Bone marrow (tissue), 2 donors: ENCODE data around the gene GRIA1.
"Not testable (repeated sequence)": the region's sequence is repeated elsewhere in the genome, so short reads cannot be mapped to it uniquely, and the experiment has no call there.

Source experiments
- DNase-seq, 2 donors: peaks; one replicate each; lab custom pipeline; 2025; lab: John Stamatoyannopoulos, UW

Gene GRIA1

DNA sequence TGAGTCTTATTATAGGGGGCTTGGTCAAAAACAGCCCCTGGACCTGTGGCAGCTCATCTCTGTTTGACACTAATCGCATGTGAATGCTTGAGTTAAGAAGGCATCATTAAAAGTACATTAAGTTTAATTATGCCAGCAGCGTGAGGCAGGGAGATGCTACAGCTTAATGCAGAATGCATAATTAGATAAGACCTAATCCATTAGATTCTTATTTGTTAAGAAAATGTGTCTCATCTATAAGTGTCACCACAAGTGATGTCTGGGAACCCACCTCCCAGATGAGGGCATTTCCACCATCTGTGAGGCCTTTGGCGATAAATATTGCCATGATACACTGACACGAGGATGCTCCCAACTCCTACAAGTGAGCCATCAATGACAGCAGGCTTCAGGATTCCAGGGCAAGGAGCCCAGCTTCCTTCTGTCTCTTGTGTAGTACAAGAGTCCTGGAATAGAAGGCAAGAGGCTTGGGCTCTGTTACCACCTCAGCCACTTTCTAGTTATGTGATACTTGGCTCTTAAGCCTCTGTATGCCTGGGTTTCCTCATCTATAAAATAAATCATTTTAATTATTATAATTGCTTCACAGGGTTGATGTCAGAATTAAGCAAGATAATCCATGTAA lies 345.5 kb downstream of the GRIA1 start:
- DNase-seq, result no peak

DNA sequence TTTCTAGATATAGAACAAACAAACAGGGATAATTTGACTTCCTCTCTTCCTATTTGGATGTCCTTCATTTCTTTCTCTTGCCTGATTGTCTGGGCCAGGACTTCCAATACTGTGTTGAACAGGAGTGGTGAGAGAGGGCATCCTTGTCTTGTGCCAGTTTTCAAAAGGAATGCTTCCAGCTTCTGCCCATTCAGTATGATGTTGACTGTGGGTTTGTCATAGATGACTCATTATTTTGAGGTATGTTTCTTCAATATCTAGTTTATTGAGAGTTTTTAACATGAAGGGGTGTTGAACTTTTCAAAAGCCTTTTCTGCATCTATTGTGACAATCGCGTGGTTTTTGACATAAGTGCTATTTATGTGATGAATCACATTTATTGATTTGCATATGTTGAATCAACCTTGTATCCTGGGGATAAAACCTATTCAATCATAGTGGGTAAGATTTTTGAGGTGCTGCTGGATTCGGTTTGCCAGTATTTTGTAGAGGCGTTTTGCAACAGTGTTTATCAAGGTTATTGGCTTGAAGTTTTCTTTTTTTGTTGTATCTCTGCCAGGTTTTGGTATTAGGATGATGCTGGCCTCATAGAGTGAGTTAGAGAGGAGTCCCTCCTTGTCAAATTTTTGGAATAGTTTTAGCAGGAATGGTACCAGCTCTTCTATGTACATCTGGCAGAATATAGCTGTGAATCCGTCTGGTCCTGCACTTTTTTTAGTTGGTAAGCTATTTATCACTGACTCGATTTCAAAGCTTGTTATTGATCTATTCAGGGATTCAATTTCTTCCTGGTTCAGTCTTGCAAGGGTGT lies 359.0 kb downstream of the GRIA1 start:
- DNase-seq, result not testable (repeated sequence)

DNA sequence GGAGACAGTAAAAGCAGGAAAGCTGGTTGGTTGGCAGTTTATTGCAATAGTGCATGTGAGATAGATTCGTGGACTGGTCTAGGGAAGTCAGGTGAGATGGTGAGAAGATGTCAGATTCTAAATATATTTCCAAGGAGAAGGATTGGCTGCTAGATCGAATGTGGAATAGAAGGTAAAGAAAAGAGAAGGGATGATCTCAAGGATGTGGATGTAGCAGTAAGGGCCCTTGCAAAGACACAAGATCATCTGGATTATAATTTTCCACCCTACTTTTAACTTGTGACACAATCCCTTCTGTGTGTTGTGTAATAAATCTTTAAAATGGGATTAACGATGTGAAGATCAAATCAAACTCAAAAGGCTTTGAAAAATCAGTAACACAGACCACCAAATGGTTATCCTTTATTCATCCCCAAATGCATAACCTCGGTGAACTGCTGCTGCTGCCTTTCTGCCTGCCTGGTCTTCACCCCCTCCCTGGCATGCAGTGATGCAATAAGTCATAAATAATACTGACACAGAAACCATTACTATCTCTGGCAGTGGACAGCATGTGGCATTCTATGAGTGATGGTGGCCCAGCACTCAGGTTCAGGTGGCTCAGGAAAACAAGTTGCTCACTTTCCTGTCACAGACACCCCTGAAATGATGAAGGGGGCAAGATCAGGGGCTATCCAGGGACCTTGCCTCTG lies 369.9 kb downstream of the GRIA1 start:
- no peak for DNase-seq

DNA sequence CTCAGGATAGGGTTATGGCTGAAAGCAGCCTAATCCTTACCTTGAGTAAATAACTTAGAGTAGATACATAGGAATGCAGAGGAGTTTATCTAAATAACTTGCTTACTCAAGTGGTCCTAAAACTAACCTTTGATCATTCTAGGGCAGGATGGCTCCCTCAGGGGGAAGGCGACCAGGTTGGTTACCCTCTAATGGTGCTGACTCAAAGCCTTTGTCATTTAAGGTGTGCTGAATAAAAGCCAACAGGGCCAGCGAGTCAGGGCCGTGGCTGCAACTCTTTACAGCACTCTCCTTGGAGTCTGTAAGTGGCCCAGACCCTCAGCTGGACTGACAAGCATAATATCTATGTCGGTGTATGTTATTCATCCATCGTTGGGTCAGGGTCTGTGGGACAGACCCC lies 372.4 kb downstream of the GRIA1 start:
- not testable (repeated sequence) for DNase-seq
